HCT116 (cell line): Measurements from ENCODE around the gene UTP11. TPM values are rescaled to one million over a fixed set of nuclear protein-coding genes. Genes with fewer than 3 reads are reported as not detected.

Source experiments
- ATAC-seq: fragments of 200-7000 bp; cut with Tn5 transposase; 2 replicates; pipeline ENCODE4 v1.9.1; 2020; ENCODE audit warnings: mild to moderate bottlenecking, moderate library complexity
- BruUV-seq: library from RNA; stranded (reverse); fragments of 400-500 nt; replicated peaks from 2 replicates; lab custom pipeline; 2021; lab: Mats Ljungman, UMichigan
- CTCF ChIA-PET: fragments of 300-600 bp; sonication (Branson Sonifier 250); formaldehyde crosslinking; loops from one replicate; lab custom pipeline; 2021; ENCODE audit warnings: antibody characterized with exemption; lab: Charles Lee
- POLR2A ChIA-PET: fragments of 300-600, 350-600 bp; sonication (Branson Sonifier 250); formaldehyde crosslinking; loops from one replicate; lab custom pipeline; 2021; ENCODE audit warnings: antibody characterized with exemption; lab: Charles Lee
- RAD21 ChIA-PET, 2 experiments: fragments of 300-600 bp; sonication (Branson Sonifier 250); formaldehyde crosslinking; loops; one replicate each; lab custom pipeline; 2023; ENCODE audit warnings: low total read pairs in 2 of 2; ENCODE audit not compliant: uncharacterized antibody in 2 of 2, unreplicated experiment in 2 of 2, low non-redundant PET in 1 of 2; lab: Charles Lee
- DNase-seq: peaks from one replicate; pipeline ENCODE4 v3.0.0-alpha.2; 2010; ENCODE audit warnings: low read depth, low spot score
- H2AFZ ChIP-seq: fragments of 200-600 bp; shearing (Covaris generic), sonication (generic); 2 replicates; pipeline ENCODE4 v1.6.1; 2017; ENCODE audit warnings: low read depth, mixed run types, mixed read lengths, antibody characterized with exemption, low read length; ENCODE audit not compliant: poor library complexity, severe bottlenecking
- H3K27ac ChIP-seq: 2 replicates; pipeline ENCODE4 v1.5.1; 2012; ENCODE audit warnings: low read depth, low read length
- H3K27me3 ChIP-seq: fragments of 200-600 bp; sonication (generic); 2 replicates; pipeline ENCODE4 v1.6.1; 2016; ENCODE audit warnings: mixed run types, low read length, mixed read lengths; ENCODE audit not compliant: insufficient read depth
- H3K36me3 ChIP-seq, 2 experiments: fragments of 200-500 bp in 1 of 2; fragments of 200-600 bp in 1 of 2; sonication (Bioruptor generic) in 1 of 2; sonication (generic) in 1 of 2; 2 replicates each; pipeline versions ENCODE4 v1.5.1 to v1.6.1; 2014 to 2016; ENCODE audit warnings: low read length in 2 of 2, inconsistent platforms in 1 of 2, mixed read lengths in 1 of 2, mixed run types in 1 of 2; ENCODE audit not compliant: insufficient read depth in 2 of 2, control insufficient read depth in 1 of 2
- H3K4me1 ChIP-seq, 2 experiments: fragments of 200-600 bp in 1 of 2; sonication (generic) in 1 of 2; 2 replicates each; pipeline versions ENCODE4 v1.5.1 to v1.6.1; 2012 to 2017; ENCODE audit warnings: low read length in 2 of 2, inconsistent platforms in 1 of 2, mild to moderate bottlenecking in 1 of 2, mixed read lengths in 1 of 2, mixed run types in 1 of 2, moderate library complexity in 1 of 2; ENCODE audit not compliant: insufficient read depth in 2 of 2, control insufficient read depth in 1 of 2
- H3K4me2 ChIP-seq: fragments of 200-600 bp; sonication (generic); 2 replicates; pipeline ENCODE4 v1.6.1; 2017; ENCODE audit warnings: mixed run types, low read length, mixed read lengths
- H3K4me3 ChIP-seq, 2 experiments: fragments of 200-600 bp in 1 of 2; sonication (generic) in 1 of 2; replicated peaks in 1 of 2; 2 replicates each; pipeline ENCODE4 v1.5.1; 2011 to 2016; ENCODE audit warnings: low read length in 2 of 2, control low read depth in 1 of 2, low read depth in 1 of 2, mild to moderate bottlenecking in 1 of 2, mixed read lengths in 1 of 2, mixed run types in 1 of 2
- H3K79me2 ChIP-seq: fragments of 200-600 bp; sonication (generic); 2 replicates; pipeline ENCODE4 v1.6.1; 2017; ENCODE audit warnings: mild to moderate bottlenecking, mixed run types, low read length, moderate library complexity, mixed read lengths; ENCODE audit not compliant: insufficient read depth
- H3K9ac ChIP-seq: fragments of 200-600 bp; sonication (generic); 2 replicates; pipeline ENCODE4 v1.6.1; 2016; ENCODE audit warnings: low read length, mixed read lengths
- H3K9me2 ChIP-seq: fragments of 200-600 bp; sonication (generic), shearing (Covaris generic); 2 replicates; pipeline ENCODE4 v1.6.1; 2017; ENCODE audit warnings: mixed run types, mild to moderate bottlenecking, moderate library complexity; ENCODE audit not compliant: insufficient read depth
- H3K9me3 ChIP-seq, 2 experiments: fragments of 200-500 bp in 1 of 2; fragments of 200-600 bp in 1 of 2; sonication (Bioruptor generic) in 1 of 2; sonication (generic) in 1 of 2; 2 replicates each; pipeline ENCODE4 v1.6.1; 2014 to 2017; ENCODE audit warnings: low read length in 2 of 2, mixed read lengths in 2 of 2, inconsistent platforms in 1 of 2, low read depth in 1 of 2, mild to moderate bottlenecking in 1 of 2, mixed run types in 1 of 2, moderate library complexity in 1 of 2; ENCODE audit not compliant: control insufficient read depth in 1 of 2, insufficient read depth in 1 of 2
- H4K20me1 ChIP-seq: fragments of 200-600 bp; sonication (generic), shearing (Covaris generic); 2 replicates; pipeline ENCODE4 v1.6.1; 2017; ENCODE audit warnings: mixed run types, mild to moderate bottlenecking, moderate library complexity; ENCODE audit not compliant: insufficient read depth
- CTCF ChIP-seq, 3 experiments: fragments of 200-600 bp in 1 of 3; sonication (generic) in 1 of 3; IDR thresholded peaks in 2 of 3; conservative IDR thresholded peaks in 1 of 3; 2 replicates each; pipeline ENCODE4 v1.5.1; 2012 to 2017; ENCODE audit warnings: low read depth in 2 of 3, low read length in 2 of 3, antibody characterized with exemption in 1 of 3, borderline replicate concordance in 1 of 3, control low read depth in 1 of 3, mild to moderate bottlenecking in 1 of 3, mixed read lengths in 1 of 3, mixed run types in 1 of 3, moderate library complexity in 1 of 3; ENCODE audit not compliant: insufficient read depth in 1 of 3
- EGR1 ChIP-seq: IDR thresholded peaks from 2 replicates; pipeline ENCODE4 v1.6.1; 2012; ENCODE audit warnings: low read depth
- POLR2AphosphoS5 ChIP-seq: IDR thresholded peaks from 2 replicates; pipeline ENCODE4 v1.6.1; 2011; ENCODE audit warnings: mild to moderate bottlenecking, low read depth, low read length, moderate library complexity
- SIN3A ChIP-seq: IDR thresholded peaks from 2 replicates; pipeline ENCODE4 v1.6.1; 2012; ENCODE audit warnings: low read depth
- intact Hi-C: fragments of 100-400 bp; cut with micrococcal nuclease; formaldehyde crosslinking; loops from 2 replicates; pipeline ENCODE4 v1.10.0; 2022
- total RNA-seq: library from RNA; stranded (reverse); gene quantifications from one replicate; pipeline ENCODE4 v1.2.1, GENCODE V29; 2021; ENCODE audit not compliant: unreplicated experiment

Gene UTP11
- total RNA-seq, 1 experiment from 2014 or later = 47.5 TPM

- no peak for TF ChIP-seq SIN3A
- no peak for TF ChIP-seq POLR2AphosphoS5
- TF ChIP-seq EGR1 = no peak
- no peak for TF ChIP-seq CTCF (IDR thresholded peaks at IDR 0.05 in 2 of 3, conservative IDR thresholded peaks at IDR 0.05 in 1 of 3; ENCODE audit: borderline replicate concordance in 1 of 3, insufficient read depth in 1 of 3, low read depth in 2 of 3, low read length in 2 of 3)
- RAD21 ChIA-PET = no interaction called here
- H3K9me3 ChIP-seq = no peaks in the 10 kb centered on the region
- CTCF ChIA-PET = no interaction called here
- POLR2A ChIA-PET = no interaction called here
- no peak for ATAC-seq
- no TSS peak for BruUV-seq
- no peak for DNase-seq
- no peaks in the 10 kb centered on the region for H3K9me2 ChIP-seq
- H3K4me2 ChIP-seq = no peak overlapping the region
- H3K27me3 ChIP-seq = no peaks in the 10 kb centered on the region
- H3K4me3 ChIP-seq = no peak overlapping the region
- intact Hi-C loops = no loop called here
- H3K36me3 ChIP-seq = no peaks in the 10 kb centered on the region
- H3K79me2 ChIP-seq = no peaks in the 10 kb centered on the region
- H4K20me1 ChIP-seq = no peaks in the 10 kb centered on the region
- no peaks in the 10 kb centered on the region for H3K4me1 ChIP-seq
- no peak overlapping the region for H3K27ac ChIP-seq
- no peak overlapping the region for H3K9ac ChIP-seq
- no peak overlapping the region for H2AFZ ChIP-seq
Observed at GRCh38 chr1:38074302-38074677, 61.8 kb downstream of the UTP11 start.

Other genes with a start within 250 kb of the UTP11 start
- gene EPHA10, start 247.6 kb upstream of the UTP11 start, total RNA-seq = 6.5 TPM
- gene MANEAL, start 218.9 kb upstream of the UTP11 start, total RNA-seq = 17.3 TPM
- 34.2 TPM for gene C1orf122, start 204.9 kb upstream of the UTP11 start, total RNA-seq
- gene YRDC, start 204.5 kb upstream of the UTP11 start, total RNA-seq = 41.4 TPM
- gene MTF1, start 153.1 kb upstream of the UTP11 start, total RNA-seq = 21.2 TPM
- 20.8 TPM for gene INPP5B, start 65.7 kb upstream of the UTP11 start, total RNA-seq
- 74.4 TPM for gene SF3A3, start 22.7 kb upstream of the UTP11 start, total RNA-seq
- gene FHL3, start 7.2 kb upstream of the UTP11 start, total RNA-seq = 22.5 TPM
- gene POU3F1, start 34.1 kb downstream of the UTP11 start, total RNA-seq = not detected